ENCODE data around the gene ST6GALNAC1. TPM values are rescaled to one million over a fixed set of nuclear protein-coding genes. Genes with fewer than 3 reads are reported as not detected.

The ST6GALNAC1 gene, protein sequence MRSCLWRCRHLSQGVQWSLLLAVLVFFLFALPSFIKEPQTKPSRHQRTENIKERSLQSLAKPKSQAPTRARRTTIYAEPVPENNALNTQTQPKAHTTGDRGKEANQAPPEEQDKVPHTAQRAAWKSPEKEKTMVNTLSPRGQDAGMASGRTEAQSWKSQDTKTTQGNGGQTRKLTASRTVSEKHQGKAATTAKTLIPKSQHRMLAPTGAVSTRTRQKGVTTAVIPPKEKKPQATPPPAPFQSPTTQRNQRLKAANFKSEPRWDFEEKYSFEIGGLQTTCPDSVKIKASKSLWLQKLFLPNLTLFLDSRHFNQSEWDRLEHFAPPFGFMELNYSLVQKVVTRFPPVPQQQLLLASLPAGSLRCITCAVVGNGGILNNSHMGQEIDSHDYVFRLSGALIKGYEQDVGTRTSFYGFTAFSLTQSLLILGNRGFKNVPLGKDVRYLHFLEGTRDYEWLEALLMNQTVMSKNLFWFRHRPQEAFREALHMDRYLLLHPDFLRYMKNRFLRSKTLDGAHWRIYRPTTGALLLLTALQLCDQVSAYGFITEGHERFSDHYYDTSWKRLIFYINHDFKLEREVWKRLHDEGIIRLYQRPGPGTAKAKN
- total RNA-seq: 1.1 and 2.0 TPM in 2 replicates

DNA sequence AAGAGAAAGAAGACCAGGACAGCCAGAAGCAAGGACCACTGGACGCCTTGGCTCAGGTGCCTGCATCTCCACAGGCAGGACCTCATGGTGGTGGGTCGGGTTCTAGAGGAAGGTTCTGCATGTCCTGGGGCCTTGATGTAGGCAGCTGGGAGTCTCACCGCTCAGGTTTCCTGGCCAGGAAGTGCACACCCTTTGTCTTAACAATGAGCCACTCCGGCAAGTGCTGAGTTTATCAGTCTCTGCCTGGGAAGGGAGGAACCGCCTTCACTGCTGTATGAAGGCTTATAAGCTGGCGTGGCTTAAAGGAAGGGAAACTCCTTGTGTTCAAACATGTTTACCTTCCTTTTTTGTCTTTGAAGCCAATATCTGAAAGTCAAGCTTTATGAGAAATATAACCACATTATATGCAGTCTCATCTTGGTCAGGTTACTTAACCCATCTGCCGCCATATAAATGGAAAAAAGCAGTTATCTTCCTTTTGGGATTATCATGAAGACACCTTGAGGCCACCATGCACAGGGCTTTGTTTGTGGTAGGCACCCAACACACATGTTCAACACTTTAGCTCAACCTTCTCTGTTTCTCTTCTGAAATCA lies at the start of gene ST6GALNAC1:
TSS of gene ST6GALNAC1 (minus strand) at position 205 of the 596 bp plus-strand sequence. CDS start at position 86, 119 bp downstream.
- intact Hi-C loops (cut with micrococcal nuclease): no loop called here

DNA sequence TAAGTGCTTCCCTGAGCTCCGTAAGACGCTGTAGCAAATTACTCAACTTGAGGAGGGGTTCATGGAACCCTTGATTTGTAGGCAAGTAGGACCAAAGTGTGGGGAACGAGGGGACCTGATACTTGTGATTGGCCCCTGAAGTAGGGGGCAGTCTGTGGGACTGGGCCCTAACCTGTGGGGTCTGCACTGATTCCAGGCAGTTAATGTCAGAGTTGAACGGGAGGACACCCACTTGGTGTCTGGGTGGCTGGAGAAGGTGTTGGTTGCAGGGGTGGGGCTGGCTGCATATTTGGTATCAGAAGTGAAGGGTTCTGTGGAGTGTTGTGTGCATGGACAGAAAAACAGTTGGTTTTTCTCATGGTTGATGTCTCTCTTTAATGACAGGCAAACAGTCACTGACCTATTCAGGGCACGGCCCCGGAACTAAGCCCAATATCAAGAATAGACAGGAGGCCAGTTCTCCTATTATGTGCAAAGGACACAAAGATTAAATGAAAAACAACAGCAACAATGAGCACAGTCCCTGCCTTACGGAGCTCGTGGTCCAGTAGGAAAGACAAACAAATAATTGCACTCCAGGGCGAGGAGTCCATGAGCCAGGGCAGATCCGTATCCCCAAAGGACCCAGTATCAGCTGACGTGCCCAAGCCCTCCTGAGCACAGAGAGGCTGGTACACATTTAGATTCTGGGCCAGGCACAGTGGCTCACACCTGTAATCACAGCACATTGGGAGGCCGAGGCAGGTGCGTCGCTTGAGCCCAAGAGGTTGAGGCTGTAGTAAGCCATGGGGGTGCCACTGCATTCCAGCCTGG lies 48.0 kb upstream of the ST6GALNAC1 start:
- intact Hi-C loops (cut with micrococcal nuclease): no loop called here

DNA sequence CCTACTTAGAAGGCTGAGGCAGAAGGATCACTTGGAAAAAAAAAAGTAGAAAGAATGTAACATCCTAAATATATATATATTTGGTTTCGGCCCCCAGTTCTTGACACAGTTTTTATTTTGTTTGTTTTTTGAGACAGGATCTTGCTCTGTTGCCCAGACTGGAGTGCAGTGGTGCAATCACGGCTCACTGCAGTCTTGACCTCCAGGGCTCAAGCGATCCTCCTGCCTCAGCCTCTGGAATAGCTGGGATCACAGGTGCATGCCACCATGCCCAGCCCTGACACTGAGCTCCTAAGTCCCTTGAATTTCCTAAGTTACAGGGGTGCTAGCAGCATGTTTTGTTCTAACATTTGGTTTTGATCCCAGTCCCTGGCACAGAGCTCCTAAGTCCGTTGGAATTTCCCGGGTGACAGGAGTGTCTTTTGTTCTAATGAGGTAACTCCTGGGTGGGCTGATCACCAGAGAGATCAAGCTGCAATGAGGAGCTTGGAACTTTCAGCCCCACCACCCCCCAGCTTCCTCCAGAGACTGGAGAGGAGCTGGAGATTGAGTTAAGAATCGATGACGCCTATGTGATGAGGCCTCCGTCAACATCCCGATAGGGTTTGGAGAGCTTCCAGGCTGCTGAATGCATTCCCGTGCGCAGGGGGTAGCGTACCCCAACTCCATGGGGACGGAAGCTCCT lies 47.2 kb upstream of the ST6GALNAC1 start:
- intact Hi-C loops (cut with micrococcal nuclease): no loop called here

DNA sequence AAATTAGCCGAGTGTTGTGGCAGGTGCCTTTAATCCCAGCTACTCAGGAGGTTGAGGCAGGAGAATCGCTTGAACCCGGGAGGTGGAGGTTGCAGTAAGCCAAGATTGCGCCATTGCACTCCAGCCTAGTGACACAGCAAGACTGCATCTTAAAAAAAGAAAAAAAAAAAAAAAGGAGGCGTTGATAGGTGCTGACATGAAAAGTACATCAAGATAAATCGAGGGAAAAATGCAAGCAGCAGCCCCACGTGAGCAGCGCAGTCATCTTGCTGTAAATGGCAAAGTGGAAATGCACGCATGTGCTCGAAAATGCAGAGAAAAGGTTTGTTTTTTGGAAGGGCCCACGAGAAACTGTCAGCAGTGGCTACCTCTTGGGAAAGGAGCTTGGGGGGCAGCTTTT lies 46.3 kb upstream of the ST6GALNAC1 start:
- intact Hi-C loops (cut with micrococcal nuclease): no loop called here

DNA sequence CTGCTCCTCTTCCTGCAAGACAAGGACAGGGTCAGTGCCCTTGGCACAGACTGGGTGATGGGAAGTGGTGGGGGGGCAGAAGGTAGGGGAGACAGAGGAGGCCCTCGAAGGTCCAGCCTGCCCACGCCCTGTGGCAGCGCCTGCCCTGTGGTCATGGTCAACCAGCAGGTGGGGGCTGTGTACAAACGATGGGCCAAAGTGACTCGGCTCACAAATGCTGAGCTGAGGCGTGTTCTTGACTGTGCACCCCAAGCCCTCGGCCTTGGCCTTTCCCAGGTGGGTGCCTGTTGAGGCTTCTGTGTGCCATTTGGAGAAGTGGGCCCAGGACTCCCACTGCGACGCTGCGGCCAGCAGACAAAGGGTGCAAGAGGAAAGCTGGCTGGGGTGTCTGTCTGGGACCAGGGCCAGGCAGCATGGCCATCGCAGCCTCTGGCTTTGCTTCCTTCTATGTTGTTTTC lies 44.6 kb upstream of the ST6GALNAC1 start:
- intact Hi-C loops (cut with micrococcal nuclease): no loop called here

DNA sequence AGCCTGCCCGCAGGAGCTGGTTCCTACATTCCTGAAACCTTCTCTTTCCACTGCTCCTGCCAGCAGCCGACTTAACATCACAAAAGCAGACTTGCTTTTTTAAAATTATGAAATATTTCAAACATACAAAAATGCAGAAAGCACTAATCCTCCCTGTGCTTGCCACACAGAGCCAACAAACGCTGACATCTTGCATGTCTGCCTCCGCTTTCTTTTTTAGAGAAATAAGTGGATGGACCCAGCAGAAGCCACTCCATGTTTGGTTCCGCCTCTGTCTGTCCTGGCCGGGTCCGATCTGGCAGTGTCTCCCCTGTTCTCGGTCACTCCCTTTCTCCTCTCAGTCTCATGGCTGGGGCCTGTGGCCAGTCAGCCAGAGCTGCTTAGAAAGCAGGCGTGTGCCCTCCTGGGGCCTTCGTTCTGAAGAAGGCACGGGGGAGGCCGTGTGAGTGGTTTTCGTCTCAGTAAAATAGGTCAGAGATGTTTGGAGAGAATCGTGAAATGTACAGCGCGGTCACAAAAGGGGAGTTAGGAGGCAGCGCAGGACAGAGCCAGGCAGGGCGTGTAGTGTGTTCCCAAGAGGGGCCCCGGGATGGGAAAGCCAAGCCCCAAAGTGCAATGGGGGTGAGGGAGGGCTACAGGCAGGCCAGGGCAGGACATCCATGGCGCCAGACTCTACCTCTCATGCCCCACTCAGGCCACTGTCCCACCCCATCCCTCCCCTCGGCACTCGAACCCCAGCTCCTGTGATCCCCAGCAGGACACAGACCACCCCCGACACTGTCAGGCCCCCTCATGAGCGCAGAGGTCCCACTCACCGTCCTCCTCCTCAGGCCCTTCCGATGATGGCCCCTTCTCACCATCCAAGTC lies 44.0 kb upstream of the ST6GALNAC1 start:
- intact Hi-C loops (cut with micrococcal nuclease): no loop called here

DNA sequence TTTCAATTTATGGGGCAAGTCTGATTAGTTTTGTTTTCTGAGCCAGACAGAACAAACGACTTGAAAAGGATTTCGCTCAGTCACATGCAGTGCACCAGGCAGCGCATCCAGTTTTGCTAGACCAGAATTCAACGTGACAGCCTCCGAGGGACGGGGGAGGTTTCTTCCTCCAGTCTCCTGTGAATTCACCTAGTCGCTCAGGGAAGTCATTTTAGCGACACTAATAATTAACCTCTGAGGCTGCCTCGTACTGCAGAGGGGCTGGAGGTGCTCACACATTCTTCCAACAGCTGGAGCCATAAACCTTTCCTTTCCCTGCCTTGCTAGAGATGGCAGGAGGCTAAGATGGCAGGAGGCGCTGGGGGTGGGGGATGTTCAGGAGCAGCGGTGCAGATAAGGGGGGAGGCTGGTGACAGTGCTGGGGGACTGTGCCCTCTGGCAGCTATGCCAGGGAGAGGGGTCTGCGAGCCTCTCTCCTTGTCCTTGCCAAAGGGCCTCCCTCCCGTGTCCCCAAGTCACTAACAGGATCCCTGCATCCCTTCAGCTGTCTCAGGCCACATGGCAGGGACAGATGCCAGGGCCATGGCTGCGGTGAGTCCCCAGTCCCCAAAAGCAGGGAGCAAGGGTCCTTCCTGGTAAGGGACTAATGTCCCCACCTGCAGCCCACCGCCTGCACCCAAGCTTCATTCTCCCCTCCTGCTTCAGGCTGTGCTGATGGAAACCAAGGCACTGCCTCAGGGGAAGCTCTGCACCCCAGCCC lies 43.2 kb upstream of the ST6GALNAC1 start:
- intact Hi-C loops (cut with micrococcal nuclease): no loop called here

DNA sequence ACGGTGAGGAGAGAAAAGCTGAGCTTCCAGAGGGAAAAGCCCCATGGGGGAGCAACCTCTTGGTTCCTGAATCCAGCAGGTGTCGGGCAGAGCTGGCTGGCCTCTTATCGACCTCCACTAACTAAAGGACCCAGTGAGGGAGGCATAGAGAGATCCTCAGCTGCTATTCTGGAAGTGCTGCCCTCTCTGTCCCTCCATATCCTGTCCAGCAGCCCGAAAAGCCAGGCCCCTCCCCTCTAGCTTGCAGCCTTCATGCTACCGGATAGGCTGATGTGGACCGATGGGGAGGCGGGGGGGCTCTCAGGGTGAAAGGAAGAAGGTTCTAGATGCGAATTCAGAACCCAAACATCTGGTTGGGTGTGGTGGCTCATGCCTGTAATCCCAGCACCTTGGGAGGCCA lies 42.3 kb upstream of the ST6GALNAC1 start:
- intact Hi-C loops (cut with micrococcal nuclease): no loop called here

DNA sequence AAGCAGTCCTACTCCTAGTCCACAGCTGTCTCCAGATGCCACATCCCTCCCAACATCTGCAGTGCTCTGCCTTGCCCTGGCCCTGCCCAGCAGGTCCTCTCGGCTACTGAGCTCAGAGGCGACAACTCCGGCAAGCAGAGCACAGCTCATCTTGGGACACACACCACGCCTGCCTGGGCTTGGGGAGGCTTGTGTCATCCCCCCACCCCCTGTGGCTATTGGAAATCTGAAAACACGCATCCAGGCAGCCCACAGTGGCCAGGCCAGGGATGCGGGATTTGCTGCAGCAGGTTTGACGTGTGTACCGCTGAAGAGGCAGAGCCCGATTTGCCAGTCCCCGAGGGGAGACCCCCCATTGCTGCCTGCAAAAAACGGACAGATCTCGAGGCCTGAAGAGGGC lies 41.8 kb upstream of the ST6GALNAC1 start:
- intact Hi-C loops (cut with micrococcal nuclease): no loop called here

DNA sequence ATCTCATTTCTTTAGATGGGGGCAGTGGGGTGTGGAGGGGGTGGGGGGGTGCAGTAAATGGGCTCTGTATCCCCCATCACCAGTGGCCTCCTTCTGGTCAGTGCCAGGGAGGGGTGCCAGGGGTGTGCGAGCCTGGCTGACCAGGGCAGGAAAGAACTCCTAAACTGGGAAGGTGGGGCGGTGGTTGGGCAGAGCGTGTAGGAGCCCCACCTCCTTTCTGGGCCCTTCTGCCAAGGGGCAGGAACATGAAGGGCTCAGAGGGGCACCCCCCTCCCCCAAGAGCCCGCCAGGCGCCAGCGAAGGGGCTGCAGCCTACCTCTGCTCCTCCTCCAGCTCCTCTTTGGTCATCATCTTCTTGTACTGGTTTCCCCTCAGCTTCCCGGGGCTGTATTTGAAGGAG lies 41.2 kb upstream of the ST6GALNAC1 start:
- intact Hi-C loops (cut with micrococcal nuclease): no loop called here

DNA sequence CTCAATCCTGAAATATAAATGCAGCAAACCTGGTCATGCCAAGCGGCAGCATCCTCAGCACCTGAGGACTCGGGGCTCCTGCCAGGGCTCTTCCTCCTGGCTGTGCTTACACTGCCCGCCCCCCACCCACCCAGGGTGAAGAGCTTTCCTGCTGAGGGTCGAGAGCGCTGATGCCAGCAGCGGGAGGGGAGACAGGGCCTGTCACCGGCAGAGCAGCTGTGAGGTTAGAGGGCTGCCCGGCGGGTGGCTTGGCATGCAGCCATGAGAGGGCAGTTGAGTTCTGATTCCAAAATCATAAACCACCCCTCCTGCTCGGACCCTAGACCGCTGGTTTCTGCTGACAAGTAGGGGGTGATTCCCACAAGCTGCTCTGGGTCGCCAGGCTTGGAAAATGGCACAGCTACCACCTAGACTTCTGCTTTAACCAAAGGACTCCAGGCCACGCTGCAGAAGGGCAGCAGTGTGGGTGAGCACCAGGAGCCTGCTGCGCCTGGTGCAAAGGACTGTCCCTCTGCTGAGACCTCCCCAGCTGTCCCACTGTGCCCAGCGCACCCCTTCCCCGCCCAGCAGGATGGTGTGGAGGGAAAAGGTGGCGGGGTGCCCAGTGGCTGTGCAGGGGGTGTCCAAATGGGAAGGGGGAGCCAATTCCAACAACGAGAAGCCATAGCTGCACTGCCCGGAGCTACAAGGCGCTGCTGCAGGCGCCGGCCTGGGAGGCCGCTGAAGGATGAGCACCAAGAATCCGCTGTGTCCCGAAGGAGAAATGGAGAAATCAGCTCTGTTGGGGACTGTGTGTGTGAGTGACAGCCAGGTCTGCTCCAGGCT lies 40.6 kb upstream of the ST6GALNAC1 start:
- intact Hi-C loops (cut with micrococcal nuclease): no loop called here

DNA sequence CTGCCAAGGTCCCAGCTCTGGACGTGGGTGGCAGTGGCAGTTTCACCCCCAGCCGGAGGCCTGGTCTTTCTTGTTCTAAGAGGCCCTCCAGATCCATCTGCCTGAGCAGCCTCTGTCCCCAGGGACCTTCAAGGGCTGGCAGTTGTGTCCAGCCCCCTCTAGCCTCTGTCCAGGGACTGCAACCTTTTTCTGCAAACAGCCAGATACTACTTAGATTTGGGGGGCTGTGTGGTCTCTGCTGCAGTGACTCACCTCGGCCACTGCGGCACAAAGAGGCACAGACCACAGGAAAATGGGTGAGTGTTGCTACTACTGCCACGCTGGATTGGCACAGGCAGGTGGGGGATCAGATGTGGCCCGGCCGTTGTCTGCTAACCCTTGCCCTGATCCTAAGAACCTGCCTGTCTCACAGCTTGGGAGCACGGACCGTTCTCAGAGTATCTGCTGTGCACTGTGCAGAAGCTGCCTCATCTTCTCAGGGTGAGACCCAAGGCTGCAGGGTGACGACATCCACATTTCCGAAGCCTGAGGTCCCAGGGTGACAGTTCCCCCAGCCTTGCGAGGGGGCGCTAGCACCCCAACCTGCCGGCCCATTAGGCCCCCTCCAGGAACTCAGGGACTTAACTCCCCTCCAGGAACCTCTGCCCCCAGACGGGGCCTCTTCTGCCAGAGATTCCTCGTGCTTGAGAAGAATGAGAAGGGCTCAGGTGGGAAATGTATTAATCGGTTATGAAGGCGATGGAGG lies 39.6 kb upstream of the ST6GALNAC1 start:
- intact Hi-C loops (cut with micrococcal nuclease): no loop called here

DNA sequence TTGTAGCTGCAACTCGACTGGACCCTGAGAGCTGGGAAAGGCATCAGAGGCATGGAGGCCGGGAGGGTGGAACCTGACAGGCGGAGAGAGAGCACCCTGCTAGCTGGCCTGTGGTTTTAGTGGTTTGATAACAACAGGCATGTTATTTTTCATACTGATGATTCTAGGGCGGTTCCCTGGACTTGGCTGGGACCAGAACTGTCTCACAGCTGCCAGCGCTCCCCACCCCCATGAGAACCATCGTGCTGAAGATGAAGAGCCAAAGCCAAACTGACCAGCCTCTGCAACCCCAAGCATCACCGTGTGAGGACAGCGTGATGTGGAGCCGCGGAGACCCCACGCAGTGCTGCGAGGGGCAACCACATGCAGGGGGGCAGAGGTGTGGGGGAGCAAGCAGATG lies 38.7 kb upstream of the ST6GALNAC1 start:
- intact Hi-C loops (cut with micrococcal nuclease): no loop called here

DNA sequence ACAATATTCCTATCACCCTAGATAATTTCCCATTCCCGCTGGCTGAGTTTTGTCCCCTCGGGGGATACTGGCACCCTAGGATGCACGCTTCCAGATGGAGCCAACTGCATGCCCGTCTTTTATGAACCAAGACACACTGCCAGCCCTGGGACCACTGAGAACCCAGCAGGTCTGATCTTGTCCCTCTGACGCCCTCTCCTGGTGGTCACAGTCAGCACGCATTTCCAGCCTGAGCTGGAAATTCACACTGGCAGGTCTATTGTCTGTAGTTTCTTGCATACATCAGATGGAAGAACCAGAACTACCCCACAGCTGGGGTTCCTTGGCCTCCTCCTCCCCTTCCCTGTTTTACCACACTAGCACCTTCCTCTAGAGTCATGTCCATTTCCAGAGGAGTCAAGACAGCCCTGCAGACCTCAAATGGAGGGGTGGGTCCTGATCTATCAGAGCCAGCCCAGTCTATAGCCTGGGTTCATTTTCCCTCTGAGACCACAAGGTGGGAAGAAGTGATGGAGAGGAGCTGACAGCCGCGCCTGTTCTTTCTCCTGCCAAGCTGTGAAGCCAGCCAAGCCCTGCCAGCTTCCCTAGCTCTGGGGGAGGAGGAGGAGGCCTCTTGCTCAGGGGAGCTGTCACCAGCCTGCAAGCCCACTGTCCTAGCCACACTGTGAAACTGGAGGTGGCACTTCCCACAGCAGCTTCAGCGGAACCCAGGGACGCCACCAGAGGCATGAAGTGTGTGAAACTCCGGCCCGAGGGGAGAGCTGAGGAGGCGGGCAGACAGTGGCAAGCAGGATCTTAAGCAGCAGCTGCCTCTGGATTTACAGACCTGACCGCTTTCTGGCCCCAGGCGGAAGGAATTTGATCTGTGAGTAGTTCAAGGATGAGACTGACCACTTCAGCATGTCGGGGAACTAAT lies 37.9 kb upstream of the ST6GALNAC1 start:
- intact Hi-C loops (cut with micrococcal nuclease): loop anchor here (1.0 kb wide), 1 partner anchor 158 kb away; no protein-coding TSS in a partner anchor

DNA sequence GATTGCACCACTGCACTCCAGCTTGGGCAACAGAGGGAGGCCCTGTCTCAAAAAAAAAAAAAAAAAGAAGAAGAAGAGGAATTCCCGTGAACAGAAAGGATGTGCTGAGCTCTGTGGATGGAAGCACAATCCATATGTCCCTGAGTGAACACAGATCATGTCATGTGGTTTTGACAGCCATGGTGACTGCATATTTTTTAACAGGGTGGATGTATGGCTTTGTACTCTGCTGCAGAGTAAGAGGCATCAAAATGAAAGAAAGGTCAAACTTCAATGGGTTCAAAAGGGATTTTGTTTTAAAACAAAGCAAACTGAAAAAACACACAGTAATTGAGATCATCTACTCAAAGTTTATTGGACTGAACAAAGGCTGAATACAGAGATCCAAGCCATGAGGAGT lies 35.7 kb upstream of the ST6GALNAC1 start:
- intact Hi-C loops (cut with micrococcal nuclease): no loop called here

DNA sequence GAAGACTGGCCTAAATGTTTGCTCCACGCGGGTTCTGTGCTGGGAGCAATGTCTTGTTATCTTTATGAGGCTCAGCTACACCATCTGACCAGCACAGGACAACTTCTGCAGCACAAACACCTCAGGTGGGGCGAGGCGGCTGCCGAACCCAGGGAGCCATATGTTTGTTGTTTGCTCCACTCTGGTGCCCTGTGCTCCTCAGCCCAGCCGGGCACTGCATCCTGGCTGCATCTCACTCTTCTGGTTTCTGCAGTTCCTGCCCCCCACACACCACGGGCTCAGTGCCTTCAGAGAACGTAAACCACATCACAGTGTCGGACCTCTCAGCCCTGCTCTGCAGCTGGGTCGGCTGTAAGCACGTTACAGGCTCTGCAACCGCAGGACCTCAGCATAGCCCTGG lies 34.8 kb upstream of the ST6GALNAC1 start:
- intact Hi-C loops (cut with micrococcal nuclease): no loop called here

DNA sequence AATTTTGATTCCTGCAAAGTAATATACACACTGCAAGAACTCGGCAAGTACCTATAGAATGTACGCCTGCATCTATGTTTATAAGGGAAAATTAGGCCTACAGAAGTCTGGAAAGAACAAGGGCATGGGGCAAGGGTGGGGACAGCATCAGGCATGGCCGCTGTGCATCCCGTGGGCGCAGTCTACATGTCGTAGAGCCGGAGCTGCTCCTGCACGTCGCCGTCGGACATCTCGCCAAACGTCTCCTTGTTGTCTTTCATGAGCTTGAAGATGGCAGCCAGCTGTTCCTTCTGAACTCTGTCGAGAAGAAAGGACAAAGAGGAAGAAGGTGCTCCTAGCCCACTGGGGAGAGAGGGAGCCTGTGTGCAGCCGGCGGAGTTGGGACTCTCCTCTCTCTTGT lies 33.8 kb upstream of the ST6GALNAC1 start:
- intact Hi-C loops (cut with micrococcal nuclease): no loop called here
